ENCODE results near the gene CFAP58.

- TF ChIP-seq CTCF (IDR thresholded peaks at IDR 0.05; ENCODE audit: low read depth, low read length, missing input control) (no peak), ATF3 (IDR thresholded peaks at IDR 0.05) (no peak), MAX (IDR thresholded peaks at IDR 0.05) (no peak), SP1 (IDR thresholded peaks at IDR 0.05) (no peak), TAF1 (conservative IDR thresholded peaks at IDR 0.05) (no peak), RAD21 (IDR thresholded peaks at IDR 0.05) (no peak), GABPA (IDR thresholded peaks at IDR 0.05 in 1 of 2, conservative IDR thresholded peaks at IDR 0.05 in 1 of 2) (no peak), RXRA (IDR thresholded peaks at IDR 0.05) (no peak), ZBTB33 (IDR thresholded peaks at IDR 0.05) (no peak), HNF4G (IDR thresholded peaks at IDR 0.05) (no peak), JUND (IDR thresholded peaks at IDR 0.05) (no peak)
Measured at GRCh38 chr10:104388830-104389229, 35.2 kb downstream of the CFAP58 start.

Measured in liver (tissue), 3 donors.